Gastroesophageal sphincter (tissue), 3 donors: Measurements from ENCODE around the gene CEP120.

Experiments used
- CTCF ChIP-seq, 4 experiments: fragments of 200-600 bp in 2 of 4; fragments of 450-650 bp in 2 of 4; sonication (generic) in 1 of 4; IDR thresholded peaks; one replicate each; pipeline ENCODE4 v1.5.1; 2017 to 2019; ENCODE audit warnings: antibody characterized with exemption in 4 of 4, mild to moderate bottlenecking in 2 of 4, moderate library complexity in 2 of 4
- POLR2A ChIP-seq, 2 donors: fragments of 450-650 bp; IDR thresholded peaks; one replicate each; pipeline ENCODE4 v1.6.1; 2017; ENCODE audit warnings: antibody characterized with exemption in 2 of 2, mild to moderate bottlenecking in 2 of 2, moderate library complexity in 1 of 2

GRCh38 chr5:123421773-123422172 lies 1.4 kb downstream of the CEP120 start:
- TF ChIP-seq CTCF (IDR thresholded peaks at IDR 0.05) (no peak), POLR2A (IDR thresholded peaks at IDR 0.05) (no peak)
